Hindlimb muscle (tissue), 1 donor: ENCODE data around the gene SRRM1. TPM values are rescaled to one million over a fixed set of nuclear protein-coding genes. Genes with fewer than 3 reads are reported as not detected.
"Not testable (repeated sequence)": the region's sequence is repeated elsewhere in the genome, so short reads cannot be mapped to it uniquely, and the experiment has no call there.

Experiments used
- DNase-seq: peaks from one replicate; pipeline ENCODE4 v3.0.0-alpha.2; 2013
- polyA plus RNA-seq: library from polyadenylated mRNA; unstranded; fragments of 120-200 nt; gene quantifications from one replicate; pipeline ENCODE4 v1.2.1, GENCODE V29; 2013; ENCODE audit not compliant: insufficient read length

The SRRM1 gene
- polyA plus RNA-seq, 1 donor = 88.8 TPM

DNA sequence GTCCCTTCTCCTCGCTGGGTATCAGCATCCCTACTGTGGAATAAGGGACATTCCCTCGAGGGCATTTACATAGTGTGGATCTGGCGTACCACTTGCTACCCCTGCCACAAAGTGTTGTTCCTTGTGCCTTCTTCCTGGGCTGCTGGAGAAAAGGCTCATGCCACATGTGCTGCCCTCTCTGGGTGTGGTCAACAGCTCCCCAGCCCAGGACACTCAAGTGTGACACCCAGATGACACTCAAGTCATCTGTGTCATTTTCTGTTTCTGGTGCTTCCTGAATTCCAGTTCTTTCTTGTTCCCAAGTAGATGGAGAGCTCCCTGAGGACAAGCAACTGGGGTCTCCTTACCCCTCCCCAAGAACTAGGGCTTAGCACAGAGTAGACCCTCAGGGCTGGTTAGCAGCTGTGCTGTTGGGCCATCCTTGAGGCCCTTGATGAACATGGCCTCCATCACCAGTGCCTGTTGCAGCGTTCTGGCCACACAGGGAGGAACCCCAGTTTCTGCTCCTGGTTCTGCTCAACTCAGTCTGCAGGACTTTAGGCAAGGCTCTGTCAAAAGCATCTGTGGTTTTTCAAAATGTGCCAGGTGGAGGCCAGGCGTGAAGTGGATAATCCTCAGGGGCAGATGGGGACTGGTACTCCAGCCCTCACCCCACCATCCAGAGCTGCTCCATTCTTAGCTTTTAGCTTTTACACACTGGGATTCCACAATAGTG is 53.1 kb downstream of the SRRM1 start:
- DNase-seq = no peak

DNA sequence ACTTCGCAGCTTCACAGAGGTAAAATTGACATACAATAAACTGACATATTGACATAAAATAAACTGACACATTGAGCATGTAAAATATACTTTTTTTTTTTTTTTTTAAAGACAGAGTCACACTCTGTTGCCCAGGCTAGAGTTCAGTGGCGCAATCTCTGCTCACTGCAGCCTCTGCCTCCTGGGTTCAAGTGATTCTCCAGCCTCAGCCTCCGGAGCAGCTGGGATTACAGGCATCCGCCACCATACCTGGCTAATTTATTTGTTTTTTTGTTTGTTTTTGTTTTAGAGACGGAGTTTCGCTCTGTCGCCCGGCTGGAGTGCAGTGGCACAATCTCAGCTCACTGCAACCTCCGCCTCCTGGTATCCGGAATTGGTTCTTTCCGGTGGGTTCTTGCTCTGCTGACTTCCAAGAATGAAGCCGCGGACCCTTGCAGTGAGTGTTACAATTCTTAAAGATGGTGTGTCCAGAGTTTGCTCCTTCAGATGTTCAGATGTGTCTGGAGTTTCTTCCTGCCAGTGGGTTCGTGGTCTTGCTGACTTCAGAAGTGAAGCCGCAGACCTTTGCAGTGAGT is 53.7 kb downstream of the SRRM1 start:
- DNase-seq = no peak

DNA sequence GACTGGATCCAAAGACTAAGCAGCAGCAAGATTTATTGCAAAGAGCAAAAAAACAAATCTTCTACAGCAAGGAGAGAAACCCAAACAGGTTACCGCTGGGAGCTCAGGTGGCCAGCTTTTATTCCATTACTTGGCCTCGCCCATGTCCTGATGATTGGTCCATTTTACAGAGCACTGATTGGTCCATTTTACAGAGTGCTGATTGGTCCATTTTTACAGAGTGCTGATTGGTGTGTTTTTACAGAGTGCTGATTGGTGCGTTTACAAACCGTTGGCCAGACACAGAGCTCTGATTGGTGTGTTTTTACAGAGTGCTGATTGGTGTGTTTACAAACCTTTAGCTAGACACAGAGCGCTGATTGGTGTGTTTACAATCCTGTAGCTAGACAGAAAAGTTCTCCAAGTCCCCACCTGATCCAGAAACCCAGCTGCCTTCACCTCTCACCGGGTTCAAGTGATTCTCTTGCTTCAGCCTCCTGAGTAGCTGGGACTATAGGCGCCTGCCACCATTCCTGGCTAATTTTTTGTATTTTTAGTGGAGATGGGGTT is 54.4 kb downstream of the SRRM1 start:
- DNase-seq = not testable (repeated sequence)

DNA sequence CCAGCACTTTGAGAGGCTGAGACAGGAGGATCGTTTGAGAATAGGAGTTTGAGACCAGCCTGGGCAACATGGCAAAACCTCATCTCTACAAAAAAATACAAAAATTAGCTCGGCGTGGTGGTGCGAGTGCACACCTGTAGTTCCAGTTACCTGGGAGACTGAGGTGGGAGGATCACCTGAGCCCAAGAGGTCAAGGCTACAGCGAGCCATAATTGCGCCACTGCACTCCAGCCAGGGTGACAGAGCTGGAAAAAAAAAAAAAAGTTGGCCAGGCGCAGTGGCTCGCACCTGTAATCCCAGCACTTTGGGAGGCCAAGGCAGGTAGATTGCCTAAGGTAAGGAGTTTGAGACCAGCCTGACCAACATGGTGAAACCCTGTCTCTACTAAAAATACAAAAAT is 55.2 kb downstream of the SRRM1 start:
- DNase-seq = not testable (repeated sequence)

DNA sequence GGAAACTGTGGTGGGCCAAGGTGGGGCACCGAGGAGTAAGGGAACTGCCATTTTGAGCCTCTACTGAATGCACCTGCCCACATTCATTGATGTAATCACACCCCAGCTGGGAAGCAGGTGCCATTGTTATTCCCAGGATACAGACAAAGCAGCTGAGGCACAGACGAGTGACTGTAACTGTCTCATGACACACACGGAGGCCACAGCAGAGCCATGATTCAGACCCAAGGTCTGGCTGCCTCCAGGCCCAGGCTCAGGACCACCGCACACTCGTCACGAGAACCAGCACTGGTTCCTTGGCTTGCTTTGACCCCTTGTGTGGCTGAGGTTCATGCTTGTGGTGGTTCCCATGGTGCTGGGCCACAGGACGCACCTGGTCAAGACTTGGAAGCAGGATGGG is 56.5 kb downstream of the SRRM1 start:
- no peak for DNase-seq

DNA sequence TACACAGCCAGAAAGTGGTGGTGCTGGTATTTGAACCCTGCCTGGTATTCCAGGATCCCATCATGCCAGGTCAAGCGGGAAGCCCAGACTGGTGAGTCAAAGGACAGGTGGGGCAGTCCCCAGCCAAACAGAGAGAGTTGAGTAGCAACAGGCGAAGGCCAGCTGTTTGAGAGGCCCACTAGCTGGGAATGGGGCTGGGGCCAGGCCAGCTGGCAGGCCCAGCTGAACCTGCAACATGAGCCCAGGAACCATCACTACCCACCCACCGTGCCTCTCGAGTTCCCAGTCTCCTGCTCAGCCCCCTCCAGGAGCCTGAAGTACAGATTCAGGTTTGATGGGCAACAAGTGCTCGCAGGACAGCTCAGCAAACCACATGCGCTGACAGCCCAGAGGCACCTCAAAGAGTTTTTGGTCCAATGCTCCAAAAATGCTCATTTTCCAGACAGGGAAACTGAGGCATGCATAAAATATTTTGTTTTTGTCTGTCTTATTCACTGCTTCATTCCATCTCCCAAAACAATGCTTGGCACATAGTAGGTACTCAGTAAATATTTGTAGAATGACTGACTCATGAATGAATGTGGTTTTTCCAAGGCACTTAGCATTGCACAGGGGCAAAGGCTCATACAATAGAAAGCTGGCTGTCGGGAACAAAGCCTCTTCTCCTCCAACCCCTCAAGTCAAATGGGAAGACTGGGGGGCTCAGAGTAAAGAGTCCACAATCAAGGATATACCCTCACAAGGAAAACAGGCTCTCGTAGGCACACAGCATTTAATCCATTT is 59.6 kb downstream of the SRRM1 start:
- DNase-seq = no peak

DNA sequence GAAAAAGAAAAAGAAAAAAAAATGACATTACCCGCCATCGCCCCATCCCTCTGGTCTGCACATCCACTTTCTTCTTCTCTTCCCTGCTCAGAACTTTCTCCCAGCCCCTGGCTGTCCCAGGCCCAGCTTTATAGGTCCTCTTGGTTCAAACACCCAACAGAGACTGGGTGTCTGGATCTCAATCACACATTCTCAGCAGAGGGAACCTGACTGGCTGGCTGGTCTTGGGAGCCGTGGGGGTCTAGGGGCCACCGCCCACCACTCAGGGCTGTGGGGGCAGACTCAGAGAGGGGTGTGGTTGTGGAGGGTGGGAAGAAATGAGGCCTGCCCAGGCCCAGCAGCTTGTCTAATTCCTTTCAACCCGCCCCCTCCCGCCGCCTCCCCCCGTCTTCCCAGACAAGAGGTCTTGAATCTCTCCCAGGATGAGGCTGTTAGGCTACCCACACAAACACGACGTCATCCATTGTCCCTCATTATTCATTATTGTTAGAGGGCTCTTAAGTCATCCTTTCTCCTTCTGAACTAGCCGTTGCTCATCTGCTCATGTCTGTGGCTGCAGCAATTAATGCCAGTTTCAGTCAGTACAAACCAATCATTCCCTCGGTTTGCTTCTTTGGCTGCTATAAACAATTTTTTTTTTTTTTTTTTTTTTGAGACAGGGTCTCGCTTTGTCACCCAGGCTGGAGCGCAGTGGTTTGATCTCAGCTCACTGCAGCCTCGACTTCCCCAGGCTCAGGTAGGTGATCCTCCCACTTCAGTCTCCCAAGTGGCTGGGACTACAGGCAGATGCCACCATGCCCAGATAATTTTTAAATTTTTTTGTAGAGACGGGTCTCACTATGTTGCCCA is 61.5 kb downstream of the SRRM1 start:
- DNase-seq = no peak

DNA sequence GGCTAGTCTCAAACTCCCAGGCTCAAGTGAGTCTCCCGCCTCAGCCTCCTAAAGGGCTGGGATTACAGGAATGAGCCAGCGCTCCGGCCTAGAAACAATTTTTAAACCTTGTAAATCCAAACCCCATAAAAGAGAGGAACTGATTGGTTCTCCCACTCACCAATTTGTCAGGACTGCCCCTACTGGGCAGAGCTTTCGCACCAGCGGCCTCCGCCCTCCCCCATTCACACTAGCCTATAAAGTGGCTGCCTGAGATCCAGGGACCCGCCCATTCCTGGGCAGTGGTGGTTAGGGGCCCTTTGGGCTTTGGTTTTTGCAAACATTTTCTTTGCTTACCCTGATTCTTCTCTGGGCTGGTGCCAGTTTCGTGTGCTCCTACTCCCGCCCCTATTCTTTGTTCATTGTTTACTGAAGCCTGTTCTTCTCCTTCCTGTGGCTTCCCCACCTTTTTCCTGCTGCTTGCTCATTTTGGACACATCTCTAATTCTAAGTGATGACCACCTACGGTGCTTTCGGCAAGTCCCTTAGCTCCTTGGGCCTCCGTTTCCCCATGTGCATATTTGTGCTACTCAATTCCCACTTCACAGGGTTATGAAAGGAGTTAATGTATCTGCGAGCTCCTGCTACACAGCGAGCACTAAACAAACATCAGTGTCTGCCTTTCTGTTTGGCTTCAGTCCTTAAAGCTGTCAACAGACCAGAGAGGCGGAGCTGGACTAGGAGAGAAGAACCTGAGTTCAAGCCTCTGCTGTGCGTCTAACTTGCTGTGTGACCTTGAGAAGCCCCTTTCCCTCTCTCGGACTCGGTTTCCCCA is 62.4 kb downstream of the SRRM1 start:
- DNase-seq = peak; percentile 79

DNA sequence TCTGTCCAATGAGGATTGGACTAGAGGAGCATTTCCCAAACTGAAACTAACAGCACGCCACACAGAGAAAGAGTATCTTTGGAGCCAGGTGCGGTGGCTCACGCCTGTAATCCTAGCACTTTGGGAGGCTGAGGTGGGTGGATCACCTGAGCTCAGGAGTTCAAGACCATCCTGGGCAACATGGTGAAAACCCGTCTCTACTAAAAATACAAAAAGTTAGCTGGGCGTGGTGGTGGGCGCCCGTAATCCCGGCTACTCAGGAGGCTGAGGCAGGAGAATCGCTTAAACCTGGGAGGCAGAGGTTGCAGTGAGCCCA is 62.9 kb downstream of the SRRM1 start:
- DNase-seq = not testable (repeated sequence)

DNA sequence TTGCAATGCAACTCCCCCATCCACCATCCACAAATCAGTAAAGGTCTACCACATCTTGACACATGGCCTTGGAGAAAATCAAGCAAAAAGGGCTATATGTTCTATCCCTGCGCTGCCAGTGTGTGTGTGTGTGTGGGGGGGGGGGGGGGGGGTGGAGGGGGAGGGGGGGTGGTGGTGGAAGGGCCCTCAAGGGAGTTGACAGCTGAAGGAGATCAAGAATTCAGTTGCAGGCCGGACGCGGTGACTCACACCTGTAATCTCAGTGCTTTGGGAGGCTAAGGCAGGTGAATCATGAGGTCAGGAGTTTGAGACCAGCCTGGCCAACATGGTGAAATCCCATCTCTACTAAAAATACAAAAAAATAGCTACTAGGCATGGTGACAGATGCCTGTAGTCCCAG is 64.6 kb downstream of the SRRM1 start:
- no peak for DNase-seq

DNA sequence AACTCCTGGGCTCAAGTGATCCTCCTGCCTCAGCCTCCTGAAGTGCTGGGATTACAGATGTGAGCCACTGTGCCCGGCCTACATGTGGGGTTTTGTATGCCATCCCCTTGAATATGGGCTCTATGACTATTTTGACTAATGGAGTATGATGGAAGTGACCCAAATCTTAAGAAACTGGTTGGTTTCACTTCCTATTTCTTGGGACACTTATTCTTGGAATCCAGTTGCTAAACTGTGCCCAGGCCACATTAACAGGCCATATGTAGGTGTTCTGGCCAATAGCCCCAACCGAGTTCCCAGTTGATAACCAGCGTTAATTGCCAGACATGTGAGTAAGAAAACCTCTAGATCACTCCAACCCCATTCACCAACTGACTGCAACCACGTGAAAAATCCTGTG is 65.8 kb downstream of the SRRM1 start:
- no peak for DNase-seq

DNA sequence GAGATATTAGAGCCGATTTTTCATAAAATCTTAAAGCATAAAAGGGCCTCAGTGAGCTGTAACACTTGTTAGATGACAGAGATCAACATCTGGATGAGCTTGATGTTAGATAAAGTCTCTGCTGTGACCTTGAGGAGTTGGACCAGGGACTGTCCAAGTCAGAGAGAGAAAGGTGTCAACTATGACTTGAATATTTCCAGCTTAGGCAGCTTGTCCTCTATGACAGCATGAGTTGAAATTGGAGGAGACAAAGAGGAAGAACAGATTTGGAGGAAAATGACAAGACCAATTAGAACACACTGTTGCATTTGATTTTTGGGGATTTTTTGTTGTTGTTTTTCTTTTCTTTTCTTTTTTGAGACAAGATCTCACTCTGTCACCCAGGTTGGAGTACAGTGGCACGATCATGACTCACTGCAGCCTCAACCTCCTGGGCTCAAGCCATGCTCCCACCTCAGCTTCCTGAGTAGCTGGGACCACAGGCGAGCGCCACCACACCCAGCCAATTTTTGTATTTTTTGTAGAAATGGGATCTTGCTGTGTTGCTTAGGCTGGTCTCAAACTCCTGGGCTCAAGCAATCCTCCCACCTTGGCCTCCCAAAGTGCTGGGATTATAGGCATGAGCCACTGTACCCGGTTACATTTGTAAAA is 66.8 kb downstream of the SRRM1 start:
- DNase-seq = no peak

DNA sequence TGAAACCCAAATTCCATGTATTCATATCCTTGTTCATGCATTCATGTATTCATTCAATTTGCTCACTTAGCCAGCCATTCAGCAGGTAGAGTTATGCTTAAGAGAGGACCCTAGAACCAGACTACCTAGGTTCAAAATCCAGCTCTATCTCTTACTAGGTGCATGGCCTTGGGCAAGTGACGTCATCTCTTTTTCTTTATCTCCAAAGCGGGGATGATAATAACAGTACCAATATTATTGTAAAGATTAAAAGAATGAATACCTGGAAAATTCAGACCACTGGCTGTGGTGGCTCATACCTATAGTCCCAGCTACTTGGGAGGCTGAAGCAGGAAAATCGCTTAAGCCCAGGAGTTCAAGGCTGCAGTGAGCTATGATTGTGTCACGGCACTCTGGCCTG is 68.2 kb downstream of the SRRM1 start:
- DNase-seq = no peak

DNA sequence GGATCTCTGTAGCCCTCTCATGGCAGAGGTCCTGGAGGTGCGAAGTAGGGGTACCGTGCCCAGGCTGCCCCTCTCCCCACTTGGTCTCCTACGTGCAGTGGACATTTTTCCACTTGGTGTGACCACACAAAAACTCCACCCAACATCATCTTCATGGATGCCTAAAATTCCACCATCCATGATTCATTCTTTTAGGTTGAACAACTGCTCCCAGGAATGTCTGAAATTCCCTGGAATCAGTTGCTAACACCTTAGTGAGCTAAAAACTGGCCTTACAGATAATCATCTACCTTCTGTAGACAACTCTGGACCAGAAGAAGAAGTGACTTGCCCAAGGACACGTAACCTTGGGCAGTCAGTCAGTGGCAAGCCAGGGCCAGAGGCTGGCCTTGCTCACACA is 70.1 kb downstream of the SRRM1 start:
- no peak for DNase-seq

DNA sequence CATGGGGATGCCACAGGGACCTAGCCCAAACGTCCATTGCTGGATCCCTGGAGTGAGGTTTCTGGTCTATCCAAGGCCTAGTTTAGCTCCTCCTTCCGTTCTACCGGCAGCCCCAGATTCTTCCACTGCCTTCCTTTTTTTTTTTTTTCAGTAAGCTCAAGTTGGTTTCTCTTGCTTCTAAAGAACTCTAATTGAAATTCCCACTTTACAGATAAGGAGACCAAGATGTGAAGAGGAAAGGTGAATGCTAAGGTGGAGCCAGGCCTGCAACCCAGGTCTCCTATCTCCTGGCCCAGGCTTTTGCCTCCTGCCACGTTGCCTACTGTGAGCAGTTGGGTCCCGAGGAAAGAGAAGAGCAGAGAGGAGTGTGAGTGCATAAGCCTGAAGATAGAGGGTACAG is 70.6 kb downstream of the SRRM1 start:
- DNase-seq = no peak

DNA sequence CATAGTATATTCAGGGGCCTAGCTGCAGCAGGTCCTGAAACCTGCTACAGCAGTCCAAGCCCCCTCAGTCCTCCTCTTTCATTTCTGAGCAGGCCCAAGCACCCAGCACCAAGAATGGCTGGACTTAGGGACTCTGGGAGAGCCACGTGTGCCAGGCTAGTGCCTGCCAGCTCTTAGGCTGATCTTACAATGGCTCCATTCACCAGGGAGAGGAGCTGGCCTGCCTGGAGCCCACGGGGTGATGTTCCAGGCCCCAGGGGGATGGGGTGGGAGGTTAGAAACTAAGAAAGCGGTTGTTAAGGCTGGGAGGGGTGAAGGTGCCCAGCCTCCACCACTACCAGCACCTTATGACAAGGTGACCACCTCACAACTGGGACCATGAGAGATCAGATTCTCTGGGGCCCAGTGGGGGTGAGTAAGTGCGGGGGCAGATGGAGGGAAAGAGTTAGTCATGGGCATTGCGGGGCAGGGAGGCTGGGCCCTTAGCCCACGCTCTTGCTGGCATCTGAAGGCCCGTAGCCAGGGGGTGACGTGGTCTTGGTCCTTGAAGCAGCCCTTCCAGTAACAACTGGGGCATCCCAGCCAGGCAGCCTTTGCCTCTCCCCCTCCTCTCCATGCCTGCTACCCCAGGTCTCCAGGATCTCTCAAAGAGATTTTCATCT is 71.9 kb downstream of the SRRM1 start:
- DNase-seq = no peak

DNA sequence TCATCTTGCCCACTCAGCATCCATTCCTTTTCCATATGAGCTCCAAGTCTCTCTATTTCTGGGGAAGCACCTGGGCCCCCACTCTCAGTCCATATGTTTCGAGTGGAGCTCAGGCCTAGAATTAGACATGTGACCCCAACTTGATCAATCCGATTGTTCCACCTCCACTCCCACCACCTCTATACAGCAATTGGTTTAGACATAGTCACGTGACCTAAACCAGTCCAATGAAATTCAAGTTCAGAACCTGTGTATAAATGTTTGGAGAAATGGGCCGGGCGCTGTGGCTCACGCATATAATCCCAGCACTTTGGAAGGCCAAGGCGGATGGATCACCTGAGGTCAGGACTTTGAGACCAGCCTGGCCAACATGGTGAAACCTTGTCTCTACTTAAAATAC is 72.6 kb downstream of the SRRM1 start:
- no peak for DNase-seq

DNA sequence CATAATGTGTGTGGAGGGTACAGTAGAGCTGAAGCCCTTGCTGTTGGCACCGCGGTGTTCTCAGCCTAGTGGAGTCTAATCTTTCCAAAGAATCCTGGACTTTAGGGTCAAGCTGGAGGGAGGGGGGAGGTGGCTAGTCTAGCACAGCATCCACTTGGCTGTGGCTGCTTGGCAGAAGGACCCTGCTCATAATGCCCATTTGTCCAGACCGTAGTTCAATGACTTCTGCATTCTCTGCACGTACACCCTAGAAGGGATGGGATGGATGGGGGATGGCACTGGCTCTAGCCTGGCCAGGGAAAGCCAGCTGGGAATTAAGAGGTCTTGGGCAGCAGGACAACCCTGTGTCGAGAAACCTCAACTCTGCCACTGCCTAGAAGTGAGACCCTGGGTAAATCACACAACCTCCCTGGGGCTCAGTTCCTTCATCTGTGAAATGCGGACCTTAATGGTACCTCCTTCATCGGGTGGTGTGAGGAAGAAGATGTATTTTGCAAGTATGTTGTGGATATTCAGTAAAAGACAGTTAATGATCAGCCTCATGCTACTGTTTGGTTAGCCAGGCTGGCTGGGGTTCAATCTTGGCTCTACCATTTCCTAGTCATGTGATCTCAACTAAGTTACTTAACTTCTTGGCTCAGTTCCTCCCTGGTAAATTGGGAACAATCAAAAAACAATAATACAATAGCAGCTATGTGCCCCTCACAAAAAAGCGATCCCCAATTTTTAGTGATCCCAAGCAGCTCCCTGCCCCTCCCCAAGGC is 75.0 kb downstream of the SRRM1 start:
- DNase-seq = no peak

DNA sequence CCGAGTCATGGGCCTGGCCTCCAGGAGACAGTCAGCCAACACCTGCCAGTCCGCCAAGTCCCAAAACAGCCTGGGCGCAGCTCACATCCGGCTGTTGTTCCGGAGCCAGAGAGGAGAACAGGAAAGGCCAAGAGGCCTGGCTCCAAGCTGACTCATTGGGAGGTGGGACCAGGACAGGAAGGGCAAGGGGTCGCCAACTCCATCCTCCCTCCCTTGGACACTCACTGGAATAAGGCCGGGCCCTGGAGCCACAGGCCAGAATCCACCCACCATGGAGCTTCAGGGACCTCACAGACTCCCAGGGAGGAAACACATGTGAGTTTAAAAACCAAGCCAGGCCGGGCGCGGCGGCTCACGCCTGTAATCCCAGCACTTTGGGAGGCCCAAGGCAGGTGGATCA is 77.0 kb downstream of the SRRM1 start:
- peak; percentile 67 for DNase-seq

DNA sequence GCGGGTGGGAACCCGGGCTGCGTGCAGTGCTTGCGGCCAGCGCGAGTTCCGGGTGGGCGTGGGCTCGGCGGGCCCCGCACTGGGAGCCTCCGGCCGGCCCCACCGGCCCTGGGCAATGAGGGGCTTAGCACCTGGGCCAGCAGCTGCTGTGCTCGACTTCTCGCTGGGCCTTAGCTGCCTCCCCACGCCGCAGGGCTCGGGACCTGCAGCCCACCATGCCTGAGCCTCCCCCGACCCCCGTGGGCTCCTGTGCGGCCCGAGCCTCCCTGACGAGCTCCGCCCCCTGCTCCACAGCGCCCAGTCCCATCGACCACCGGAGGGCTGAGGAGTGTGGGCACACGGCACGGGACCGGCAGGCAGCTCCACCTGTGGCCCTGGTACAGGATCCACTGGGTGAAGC is 78.4 kb downstream of the SRRM1 start:
- no peak for DNase-seq
